Inflammatory macrophage (primary cell): ENCODE results near the gene SESTD1.

Experiments used
- DNase-seq, 2 donors: peaks; one replicate each; pipeline ENCODE4 v3.0.0-alpha.2; 2020 to 2022

SESTD1 gene

DNA sequence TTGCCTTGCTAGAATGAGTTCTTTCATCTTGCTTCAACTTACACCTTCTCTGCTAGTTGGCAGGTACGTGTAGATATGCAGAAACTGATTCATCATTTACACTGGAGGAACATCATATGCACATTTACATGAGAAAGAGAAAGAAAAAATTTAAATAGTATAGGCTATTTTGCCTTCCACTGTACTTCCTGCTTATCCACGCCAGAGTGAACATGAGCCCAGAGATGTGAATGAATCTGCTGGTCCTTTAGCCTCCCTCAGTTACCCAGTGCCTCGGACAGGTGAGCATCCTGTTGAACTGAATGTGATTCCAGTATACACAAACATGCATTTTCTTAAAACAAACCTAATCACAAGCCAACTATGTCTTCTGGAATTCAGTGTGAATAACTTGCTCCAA, 83.6 kb downstream of the SESTD1 start:
- no peak for DNase-seq

GRCh38 chr2:179180242-179180641, 84.4 kb downstream of the SESTD1 start:
- no peak for DNase-seq

- no peak for DNase-seq
These were observed 84.9 kb downstream of the SESTD1 start for GRCh38 chr2:179179719-179180118.

GRCh38 chr2:179177694-179178093, 86.9 kb downstream of the SESTD1 start:
- DNase-seq = no peak

GRCh38 chr2:179174240-179174639, 90.4 kb downstream of the SESTD1 start:
- DNase-seq = no peak

DNA sequence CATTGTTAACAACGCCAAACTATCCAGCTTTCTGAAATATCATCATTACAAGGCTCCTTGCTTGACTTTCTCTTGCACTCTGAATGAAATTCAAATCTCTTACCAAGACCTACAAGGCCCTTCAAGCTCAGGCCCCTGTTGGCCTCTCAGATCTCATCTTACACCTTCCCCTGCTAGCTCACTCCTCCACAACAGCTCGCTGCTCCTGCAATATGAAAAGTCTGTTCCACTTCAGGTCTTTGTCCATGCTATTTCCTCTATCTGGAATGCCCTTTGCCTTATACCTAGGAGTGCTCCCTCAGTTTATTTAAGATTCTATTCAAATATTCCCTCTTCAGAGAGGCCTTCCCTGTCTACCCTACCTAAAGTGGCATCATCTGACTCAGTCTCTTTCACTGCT, 91.7 kb downstream of the SESTD1 start:
- DNase-seq = no peak

GRCh38 chr2:179171371-179171770, 93.3 kb downstream of the SESTD1 start:
- DNase-seq = no peak

- peak; percentile 27 to 28 for DNase-seq
These were observed 93.7 kb downstream of the SESTD1 start for GRCh38 chr2:179170901-179171300.

DNA sequence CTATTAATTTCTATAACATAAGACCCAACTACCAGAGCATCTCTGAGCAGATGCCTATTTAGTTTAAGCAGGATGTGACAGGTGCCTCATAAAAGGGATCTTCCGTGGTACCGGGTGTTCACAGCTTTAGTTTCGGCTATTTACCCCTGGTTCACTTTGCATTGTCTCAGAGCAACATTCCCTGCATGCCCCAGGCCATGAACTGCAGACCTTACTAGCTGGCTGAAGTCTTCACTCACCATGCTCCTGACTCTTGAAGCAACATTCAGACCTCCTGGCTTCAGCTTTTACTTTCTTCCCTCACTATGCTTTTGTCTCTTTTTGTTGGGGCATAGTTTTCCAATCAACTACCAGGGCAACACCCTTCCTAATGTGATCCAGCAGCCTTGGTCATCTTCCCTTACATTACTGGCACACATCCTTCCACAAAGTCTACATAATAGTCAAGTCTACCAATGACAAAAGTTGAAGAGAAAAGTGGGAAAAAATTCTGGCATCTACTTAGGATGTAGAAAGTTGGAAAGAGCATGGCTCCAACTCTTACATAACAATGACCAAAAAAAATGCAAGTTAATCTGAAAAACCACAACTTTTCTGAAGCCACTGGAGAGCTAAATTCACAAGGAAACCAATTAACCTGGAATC, 99.2 kb downstream of the SESTD1 start:
- DNase-seq = no peak

GRCh38 chr2:179141206-179141605, 123.4 kb downstream of the SESTD1 start:
- no peak for DNase-seq

- DNase-seq = no peak
These were observed 124.1 kb downstream of the SESTD1 start for GRCh38 chr2:179140571-179140970.

GRCh38 chr2:179139506-179139905, 125.1 kb downstream of the SESTD1 start:
- DNase-seq = no peak

DNA sequence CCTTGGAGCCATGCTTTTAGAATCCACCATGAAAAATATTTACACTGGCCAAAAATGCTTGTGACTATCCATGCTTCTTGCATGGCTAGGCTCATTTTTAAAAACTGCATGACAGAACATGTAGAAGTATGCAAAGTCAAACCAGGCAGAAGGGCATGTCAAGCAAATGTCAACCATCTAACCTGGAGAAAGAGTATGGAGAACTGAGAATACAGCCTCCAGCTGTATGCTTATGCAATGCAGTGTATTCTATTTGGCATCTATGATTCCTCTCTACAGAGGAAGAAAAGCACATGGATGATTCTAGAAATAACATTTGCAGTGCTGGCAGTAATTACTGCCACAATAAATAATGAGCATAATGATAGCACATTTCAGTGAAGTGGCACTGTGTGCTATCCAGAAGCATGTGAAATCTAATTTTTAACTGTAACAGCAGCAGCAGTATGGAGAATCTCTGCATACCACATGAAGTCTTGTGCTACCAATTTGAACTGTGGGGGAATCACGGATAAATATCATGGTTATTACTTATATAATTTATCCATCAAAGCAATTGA, 127.4 kb downstream of the SESTD1 start:
- no peak for DNase-seq

- DNase-seq = no peak
These were observed 131.6 kb downstream of the SESTD1 start for GRCh38 chr2:179133016-179133415.

DNA sequence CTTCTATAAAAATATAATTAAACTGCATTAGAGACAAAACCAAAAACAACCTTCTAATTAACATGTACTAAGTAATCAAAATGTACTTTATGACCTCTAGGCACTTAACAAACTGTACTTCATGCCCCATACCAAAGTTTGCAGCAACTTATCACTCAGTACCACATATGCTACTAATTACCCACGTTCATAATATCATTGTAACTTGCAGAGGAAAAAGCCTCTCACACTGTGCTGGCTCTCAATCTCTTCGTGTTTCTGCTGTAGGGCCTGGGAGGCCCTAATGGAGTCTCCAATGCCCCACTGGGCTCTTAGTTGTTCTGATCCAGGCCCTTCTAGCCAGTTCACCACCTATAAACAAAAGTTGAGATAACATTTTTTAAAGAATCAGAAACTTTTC, 132.6 kb downstream of the SESTD1 start:
- DNase-seq = no peak

GRCh38 chr2:179130560-179130959, 134.1 kb downstream of the SESTD1 start:
- no peak for DNase-seq

DNA sequence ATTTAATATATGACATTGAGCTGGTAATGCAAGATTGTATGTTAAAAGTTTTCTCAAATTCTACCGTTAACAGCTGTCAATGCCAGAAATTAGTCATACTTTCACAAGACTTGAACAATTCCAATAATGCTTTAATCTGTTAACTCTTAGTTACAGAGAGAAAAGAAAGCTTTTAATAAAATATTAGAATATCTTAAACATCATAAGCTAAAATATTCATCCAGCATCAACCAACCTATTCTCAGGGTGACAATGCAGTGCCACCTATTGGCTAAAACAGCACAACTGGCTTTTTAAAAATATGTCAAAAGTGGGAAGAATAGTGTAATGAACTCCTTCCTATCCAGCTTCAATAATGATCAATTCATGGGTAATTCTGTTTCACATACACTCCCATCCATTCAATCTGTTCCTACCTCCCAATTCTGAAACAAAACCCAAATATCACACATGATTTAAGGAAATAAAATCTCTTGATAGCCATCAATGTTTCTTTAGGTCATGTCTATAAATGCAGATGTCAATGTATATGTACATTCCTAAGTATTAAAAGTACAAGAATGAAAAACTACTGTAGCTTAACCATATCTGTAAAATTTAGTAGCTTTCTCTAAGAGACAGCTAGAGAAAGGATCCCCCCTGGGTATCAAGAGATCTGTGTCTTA, 134.9 kb downstream of the SESTD1 start:
- no peak for DNase-seq

DNA sequence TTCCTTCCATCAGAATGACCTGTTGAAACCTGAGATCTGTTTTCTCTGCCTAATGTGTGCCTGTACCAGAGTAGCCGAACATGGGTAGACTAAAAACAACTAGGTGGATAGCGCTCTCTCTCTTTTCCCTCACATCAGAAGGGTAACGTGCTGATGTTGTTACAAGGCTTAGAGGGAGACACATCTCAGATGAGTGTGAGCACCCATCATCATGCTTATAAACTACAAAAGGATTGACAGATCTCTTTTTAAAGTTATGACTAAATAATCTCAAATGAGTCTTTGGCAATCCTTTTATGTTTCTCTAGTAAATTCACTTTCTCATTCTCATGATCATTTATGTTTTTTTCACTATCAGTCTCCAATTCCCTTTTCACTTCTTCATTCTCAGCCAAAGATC, 139.2 kb downstream of the SESTD1 start:
- no peak for DNase-seq

- DNase-seq = no peak
These were observed 140.3 kb downstream of the SESTD1 start for GRCh38 chr2:179124282-179124681.

GRCh38 chr2:179123272-179123662, 141.4 kb downstream of the SESTD1 start:
- DNase-seq = no peak

DNA sequence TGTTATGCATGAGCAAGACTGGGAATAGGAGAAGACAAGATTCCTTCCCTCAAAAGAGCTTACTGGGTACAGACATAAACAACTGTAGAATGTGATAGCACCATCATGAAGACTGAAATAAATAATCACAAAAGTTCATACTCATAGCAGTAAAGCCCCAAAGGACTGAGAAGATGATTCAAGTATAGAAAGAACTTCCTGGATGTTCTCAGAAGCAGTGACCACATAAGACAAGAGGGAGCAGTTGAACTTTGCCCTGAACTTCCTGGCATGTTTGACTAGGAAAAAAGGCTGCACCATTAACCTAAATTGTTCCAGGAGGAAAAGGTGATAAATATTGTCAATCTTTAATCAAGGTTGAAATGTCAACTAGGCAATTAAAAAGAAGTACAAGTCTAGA, 156.9 kb downstream of the SESTD1 start:
- DNase-seq = no peak

- DNase-seq = peak; percentile 77 to 82
These were observed 157.8 kb downstream of the SESTD1 start for GRCh38 chr2:179106676-179107428.

- DNase-seq = no peak
These were observed 158.3 kb downstream of the SESTD1 start for GRCh38 chr2:179106342-179106675.

- DNase-seq = peak in 1 of 2 donors; percentile 57
These were observed 159.9 kb downstream of the SESTD1 start for GRCh38 chr2:179104736-179105135.
